GM21825 (cell line): ENCODE results near the gene MAP3K14.
"Not testable (repeated sequence)": the region's sequence is repeated elsewhere in the genome, so short reads cannot be mapped to it uniquely, and the experiment has no call there.

Source experiments
- ATAC-seq: cut with Tn5 transposase; IDR thresholded peaks from one replicate; pipeline ENCODE4 v1.9.1; 2021; ENCODE audit warnings: mild to moderate bottlenecking, moderate library complexity; ENCODE audit not compliant: unreplicated experiment

Gene MAP3K14

GRCh38 chr17:45302220-45302619 lies 14.6 kb downstream of the MAP3K14 start:
- ATAC-seq, result not testable (repeated sequence)

DNA sequence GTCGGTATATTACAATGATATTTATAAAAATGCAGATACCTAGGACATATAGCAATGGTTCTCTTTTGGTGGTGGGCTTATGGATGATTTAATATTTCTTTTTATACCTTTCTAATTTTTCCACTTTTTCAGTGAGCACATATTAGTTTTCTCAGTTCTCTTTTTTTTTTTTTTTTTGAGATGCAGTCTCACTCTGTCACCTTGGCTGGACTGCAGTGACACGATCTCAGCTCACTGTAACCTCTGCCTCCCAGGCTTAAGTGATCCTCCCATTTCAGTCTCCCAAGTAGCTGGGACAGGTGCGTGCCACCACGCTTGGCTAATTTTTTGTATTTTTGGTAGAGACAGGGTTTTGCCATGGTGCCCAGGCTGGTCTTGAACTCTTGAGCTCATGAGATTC lies 15.1 kb downstream of the MAP3K14 start:
- ATAC-seq, result no peak

DNA sequence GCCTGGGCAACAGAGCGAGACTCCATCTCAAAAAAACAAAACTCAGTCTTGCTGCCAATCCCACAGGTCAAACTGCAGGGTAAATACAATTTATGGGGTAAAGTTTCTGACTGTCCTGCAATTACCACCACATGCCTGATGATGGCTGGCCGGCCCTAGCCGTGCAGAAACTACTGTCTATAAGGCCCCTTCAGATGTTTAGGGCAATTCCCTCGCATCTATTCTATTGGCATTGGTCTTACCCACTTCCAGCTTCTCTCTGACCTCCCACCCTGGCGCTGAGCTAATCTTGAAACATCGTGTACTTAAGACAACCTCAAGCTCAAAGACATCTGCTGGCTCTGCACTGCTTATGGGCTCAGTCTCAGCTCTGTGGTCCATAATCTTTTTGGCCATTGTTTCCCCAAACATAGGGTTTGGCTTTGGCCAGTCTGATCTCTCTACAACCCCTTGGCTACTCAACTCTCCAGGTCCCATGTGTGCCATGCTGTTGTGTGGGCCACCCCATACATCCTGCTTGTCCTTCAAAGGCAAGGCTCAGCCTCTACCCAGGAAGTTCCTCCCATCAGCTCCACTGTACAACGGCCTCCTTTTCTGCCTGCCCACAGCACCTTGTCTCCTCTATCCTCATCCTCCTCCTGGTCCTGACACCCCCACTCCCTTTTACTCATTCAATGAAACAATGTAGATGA lies 16.6 kb downstream of the MAP3K14 start:
- ATAC-seq, result no peak

DNA sequence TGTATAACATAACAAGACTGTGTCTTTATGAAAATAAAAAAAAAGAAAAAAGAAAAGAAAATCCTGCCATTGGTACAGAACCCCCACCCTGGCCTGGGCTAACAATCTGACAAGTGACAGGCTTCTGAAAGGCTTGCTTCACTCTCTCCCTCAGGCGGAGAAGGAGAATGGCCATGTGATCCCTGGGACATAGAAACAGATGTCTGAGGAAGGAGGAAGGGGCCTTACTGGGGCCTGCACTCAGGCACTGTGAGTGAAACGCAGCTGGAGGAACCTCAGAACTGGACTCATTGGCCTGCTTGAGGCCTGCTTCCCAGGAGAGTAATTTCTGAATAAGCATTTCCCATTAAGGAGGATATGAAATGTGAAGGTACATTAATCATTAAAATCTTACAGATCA lies 17.5 kb downstream of the MAP3K14 start:
- no peak for ATAC-seq

DNA sequence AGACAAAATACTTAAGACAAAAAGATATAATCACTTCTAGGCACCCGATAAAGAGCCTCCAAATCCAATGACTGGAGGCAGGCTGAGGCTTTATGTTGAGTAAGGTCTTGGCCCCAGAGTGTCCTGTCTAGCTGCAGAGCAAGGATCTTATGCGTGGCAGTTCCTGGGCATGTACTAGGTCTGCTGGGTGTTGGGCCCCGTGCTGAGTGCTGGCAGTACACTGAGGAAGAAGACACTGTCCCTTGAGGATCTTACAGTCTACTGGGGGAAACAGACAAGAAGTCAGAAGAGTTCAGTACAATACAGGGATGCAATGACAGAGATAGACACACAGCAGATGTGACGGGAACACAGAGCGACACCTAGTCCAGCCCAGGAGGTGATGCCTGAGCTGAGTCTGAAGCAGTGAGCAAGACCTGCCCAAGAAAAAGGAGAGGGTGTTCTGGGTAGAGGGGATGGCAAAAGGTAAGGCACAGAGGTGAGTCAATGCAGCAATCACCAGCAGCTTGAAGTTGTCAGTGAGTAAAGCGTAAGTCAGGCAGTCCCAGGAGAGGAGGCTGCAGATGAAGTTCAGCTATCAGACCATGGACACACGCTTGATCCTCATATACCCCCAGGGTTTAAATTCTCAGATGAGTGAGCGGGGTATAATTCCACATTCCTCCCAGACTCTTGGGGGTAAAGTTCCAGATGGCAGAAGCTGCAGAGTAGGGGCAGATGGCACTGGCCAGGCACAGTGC lies 18.1 kb downstream of the MAP3K14 start:
- no peak for ATAC-seq

DNA sequence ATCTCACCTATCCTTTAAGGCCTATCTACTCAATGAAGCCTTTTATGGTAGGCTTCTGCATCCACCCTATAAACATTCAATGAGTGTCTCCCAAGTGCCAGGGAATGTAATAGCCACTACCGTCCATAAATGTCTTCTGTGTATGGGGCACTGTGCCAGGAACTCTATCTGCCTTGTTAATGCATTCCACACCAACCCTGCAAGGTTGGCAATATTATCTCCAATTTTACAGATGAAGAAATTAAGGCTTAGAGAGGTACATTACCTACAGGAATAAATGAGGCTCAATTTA lies 20.0 kb downstream of the MAP3K14 start:
- ATAC-seq, result no peak

- peak; percentile 32 for ATAC-seq
These were observed 20.6 kb downstream of the MAP3K14 start for GRCh38 chr17:45296003-45296832.

GRCh38 chr17:45294506-45294905 lies 22.3 kb downstream of the MAP3K14 start:
- no peak for ATAC-seq

GRCh38 chr17:45293413-45294211 lies 23.2 kb downstream of the MAP3K14 start:
- no peak for ATAC-seq

- no peak for ATAC-seq
These were observed 24.0 kb downstream of the MAP3K14 start for GRCh38 chr17:45292696-45293412.

DNA sequence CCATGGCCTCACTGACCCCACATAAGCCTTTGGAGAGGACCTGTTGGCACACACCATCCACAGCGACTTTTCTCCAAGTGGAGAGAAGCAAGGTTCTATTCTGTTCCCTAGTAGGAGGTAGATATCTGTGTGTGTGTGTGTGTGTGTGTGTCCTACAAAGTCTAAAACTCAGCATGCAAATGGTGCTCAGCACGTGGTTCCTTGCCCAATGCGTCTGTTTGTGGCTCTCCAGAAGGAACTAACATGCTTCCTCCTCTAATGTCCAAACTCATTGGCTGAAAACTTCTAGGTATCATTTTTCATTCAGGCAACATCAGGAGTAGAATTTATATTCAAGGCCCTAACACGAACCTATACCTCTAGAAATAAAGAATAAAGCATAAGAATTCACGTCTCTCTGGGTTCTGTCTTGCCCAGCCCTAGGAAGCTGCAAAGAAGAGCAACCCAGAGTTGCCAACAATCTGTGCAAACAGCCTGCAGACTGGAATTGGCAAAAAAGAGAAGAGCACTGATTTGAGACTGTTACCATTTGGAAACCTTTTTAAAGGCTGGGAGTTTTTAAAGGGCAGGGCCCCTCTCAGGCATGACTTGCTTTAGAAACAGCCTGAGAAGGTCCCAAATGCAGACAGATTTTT lies 25.5 kb downstream of the MAP3K14 start:
- ATAC-seq, result no peak

DNA sequence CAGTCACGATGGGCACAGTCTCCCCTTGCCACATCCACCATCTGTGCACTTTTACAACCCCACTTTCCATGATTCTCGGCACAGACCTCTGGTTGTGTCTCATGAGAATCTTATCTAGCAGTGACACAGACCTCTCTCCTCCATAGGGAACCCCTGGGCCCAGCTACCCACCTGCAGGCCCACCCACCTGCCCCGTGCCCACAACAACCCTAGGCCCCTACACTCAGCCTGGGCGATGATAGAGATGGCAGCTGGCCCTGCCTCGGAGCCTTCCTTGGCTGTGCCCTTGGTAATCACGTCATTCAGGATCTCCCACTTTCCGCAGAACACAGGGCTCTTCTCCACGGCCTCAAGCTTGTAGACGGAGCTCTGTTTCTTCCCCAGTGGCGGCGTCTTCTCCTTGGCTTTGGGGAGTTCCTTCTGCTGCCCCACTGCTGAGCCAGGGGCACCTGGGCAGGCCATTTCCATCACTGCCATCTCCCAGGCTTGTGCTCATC lies 26.5 kb downstream of the MAP3K14 start:
- ATAC-seq, result no peak

- no peak for ATAC-seq
These were observed 27.2 kb downstream of the MAP3K14 start for GRCh38 chr17:45289301-45290268.

DNA sequence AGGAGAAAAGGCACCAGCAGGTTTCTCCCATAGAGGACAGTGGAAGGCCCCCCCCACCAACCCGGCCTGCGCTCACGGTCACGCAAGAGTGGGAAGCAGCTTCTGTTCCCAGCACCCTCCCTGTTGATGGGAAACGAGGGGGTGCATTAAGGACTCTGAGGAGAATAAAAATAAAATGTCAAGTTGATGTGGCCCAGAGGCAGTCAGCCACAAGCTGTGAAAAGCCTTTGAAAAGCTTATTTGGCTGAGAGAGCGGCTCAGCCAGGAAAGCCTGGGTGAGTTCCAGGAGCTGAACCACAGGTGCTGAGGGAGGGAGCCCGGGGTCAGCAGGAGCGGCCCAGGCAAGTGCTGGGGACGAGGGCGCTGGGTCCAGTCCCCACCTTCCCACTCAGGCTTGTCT lies 28.0 kb downstream of the MAP3K14 start:
- no peak for ATAC-seq

DNA sequence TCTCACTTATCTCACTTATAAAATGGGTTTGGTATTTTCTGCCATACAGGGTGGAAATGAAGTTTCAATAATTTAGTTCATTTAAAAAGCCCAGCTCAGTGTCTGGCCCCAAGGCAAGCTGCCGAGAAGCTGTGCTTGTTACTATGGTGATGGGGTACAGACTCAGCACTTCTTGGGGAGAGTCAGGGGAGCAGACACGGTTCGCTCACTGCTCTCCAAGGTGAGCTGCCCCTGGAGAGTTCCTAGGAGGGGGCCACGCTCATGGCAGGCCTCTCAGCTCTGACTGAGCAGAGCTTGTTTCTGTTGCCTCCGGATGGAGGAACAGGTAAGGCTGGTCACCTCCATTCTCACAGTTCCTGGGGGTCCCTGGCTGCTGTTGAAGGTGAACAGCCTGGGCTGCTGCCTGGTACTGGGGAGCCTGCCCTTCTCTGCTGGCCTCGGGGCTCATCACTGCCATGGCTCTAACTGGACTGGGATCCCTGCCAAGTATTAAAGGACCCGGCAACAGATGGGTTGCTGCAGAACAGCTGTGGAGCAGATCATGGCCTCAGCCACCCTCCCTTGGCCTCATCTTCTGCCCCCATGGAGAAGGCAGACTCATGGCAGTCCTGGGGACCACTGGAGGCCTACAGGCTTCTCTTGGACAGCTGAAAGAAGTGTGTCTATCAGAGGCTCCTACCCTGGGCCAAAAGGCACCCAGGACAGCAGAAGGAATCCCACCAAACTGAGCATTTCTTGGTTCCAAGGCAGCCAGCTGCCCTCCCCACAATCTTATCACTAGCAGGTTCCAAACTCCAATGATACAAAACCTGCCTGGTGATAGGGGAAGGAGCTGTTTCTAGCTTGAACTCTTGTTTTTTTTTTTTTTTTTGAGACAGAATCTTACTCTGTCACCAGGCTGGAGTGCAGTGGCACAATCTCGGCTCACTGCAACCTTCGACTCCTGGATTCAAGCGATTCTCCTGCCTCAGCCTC lies 29.0 kb downstream of the MAP3K14 start:
- ATAC-seq, result no peak

DNA sequence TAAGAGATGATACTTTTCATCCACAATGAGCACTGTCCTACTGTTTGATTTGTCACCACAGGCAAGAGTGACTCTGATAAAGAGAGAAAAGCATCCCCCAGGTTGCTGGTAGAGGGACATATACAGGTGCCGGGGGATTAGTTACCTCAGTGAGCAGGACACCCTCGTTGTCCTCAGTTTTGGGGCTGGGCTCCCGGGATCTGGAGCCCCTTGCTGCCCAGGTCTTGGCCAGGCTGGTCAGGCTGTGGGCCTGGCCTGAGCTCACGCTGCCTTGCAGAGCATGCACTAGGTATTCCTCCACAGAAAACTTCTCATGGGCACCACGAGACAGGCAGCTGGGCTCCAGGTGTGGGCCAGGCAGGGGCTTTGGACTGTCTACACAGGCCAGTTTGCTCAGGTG lies 30.5 kb downstream of the MAP3K14 start:
- no peak for ATAC-seq
